ENCODE data around the gene SPOCD1.

Gene SPOCD1

GRCh38 chr1:31843506-31843905 is 27.7 kb upstream of the SPOCD1 start:
- Histone ChIP-seq H3K27me3 (ENCODE audit: control insufficient read depth, insufficient read depth, low read length) (no peaks in the 10 kb centered on the region), H3K4me3 (ENCODE audit: low read length) (no peak overlapping the region), H3K4me1 (ENCODE audit: control insufficient read depth, insufficient read depth, low read length) (peaks cover 16% of the 10 kb centered on the region), H3K9me3 (ENCODE audit: control insufficient read depth, low read length) (no peaks in the 10 kb centered on the region), H3K9ac (ENCODE audit: low read length) (no peak overlapping the region), H3K36me3 (ENCODE audit: control insufficient read depth, insufficient read depth, low read length) (no peaks in the 10 kb centered on the region)

- Histone ChIP-seq H3K27me3 (ENCODE audit: control insufficient read depth, insufficient read depth, low read length) (no peaks in the 10 kb centered on the region), H3K36me3 (ENCODE audit: control insufficient read depth, insufficient read depth, low read length) (no peaks in the 10 kb centered on the region), H3K9me3 (ENCODE audit: control insufficient read depth, low read length) (no peaks in the 10 kb centered on the region), H3K4me1 (ENCODE audit: control insufficient read depth, insufficient read depth, low read length) (peaks cover 28% of the 10 kb centered on the region), H3K9ac (ENCODE audit: low read length) (no peak overlapping the region), H3K4me3 (ENCODE audit: low read length) (no peak overlapping the region)
Measured at GRCh38 chr1:31839662-31840343, 24.0 kb upstream of the SPOCD1 start.

GRCh38 chr1:31837451-31838158 is 21.8 kb upstream of the SPOCD1 start:
- Histone ChIP-seq H3K27me3 (ENCODE audit: control insufficient read depth, insufficient read depth, low read length) (no peaks in the 10 kb centered on the region), H3K4me1 (ENCODE audit: control insufficient read depth, insufficient read depth, low read length) (peaks cover 17% of the 10 kb centered on the region), H3K9me3 (ENCODE audit: control insufficient read depth, low read length) (no peaks in the 10 kb centered on the region), H3K36me3 (ENCODE audit: control insufficient read depth, insufficient read depth, low read length) (no peaks in the 10 kb centered on the region), H3K4me3 (ENCODE audit: low read length) (no peak overlapping the region), H3K9ac (ENCODE audit: low read length) (no peak overlapping the region)

- Histone ChIP-seq H3K9me3 (ENCODE audit: control insufficient read depth, low read length) (no peaks in the 10 kb centered on the region), H3K9ac (ENCODE audit: low read length) (no peak overlapping the region), H3K36me3 (ENCODE audit: control insufficient read depth, insufficient read depth, low read length) (no peaks in the 10 kb centered on the region), H3K27me3 (ENCODE audit: control insufficient read depth, insufficient read depth, low read length) (no peaks in the 10 kb centered on the region), H3K4me1 (ENCODE audit: control insufficient read depth, insufficient read depth, low read length) (peaks cover 16% of the 10 kb centered on the region), H3K4me3 (ENCODE audit: low read length) (no peak overlapping the region)
Measured at GRCh38 chr1:31836638-31837037, 20.8 kb upstream of the SPOCD1 start.

- Histone ChIP-seq H3K4me3 (ENCODE audit: low read length) (no peak overlapping the region), H3K9ac (ENCODE audit: low read length) (no peak overlapping the region), H3K36me3 (ENCODE audit: control insufficient read depth, insufficient read depth, low read length) (no peaks in the 10 kb centered on the region), H3K9me3 (ENCODE audit: control insufficient read depth, low read length) (no peaks in the 10 kb centered on the region), H3K4me1 (ENCODE audit: control insufficient read depth, insufficient read depth, low read length) (peaks cover 16% of the 10 kb centered on the region), H3K27me3 (ENCODE audit: control insufficient read depth, insufficient read depth, low read length) (no peaks in the 10 kb centered on the region)
Measured at GRCh38 chr1:31835415-31835814, 19.6 kb upstream of the SPOCD1 start.

- no peaks in the 10 kb centered on the region for H3K36me3 ChIP-seq (ENCODE audit: control insufficient read depth, insufficient read depth, low read length)
- no peaks in the 10 kb centered on the region for H3K9me3 ChIP-seq (ENCODE audit: control insufficient read depth, low read length)
- no peak overlapping the region for H3K9ac ChIP-seq (ENCODE audit: low read length)
- no peaks in the 10 kb centered on the region for H3K27me3 ChIP-seq (ENCODE audit: control insufficient read depth, insufficient read depth, low read length)
- H3K4me3 ChIP-seq (ENCODE audit: low read length) = no peak overlapping the region
- H3K4me1 ChIP-seq (ENCODE audit: control insufficient read depth, insufficient read depth, low read length) = peaks cover 16% of the 10 kb centered on the region
Measured at GRCh38 chr1:31834501-31834900, 18.7 kb upstream of the SPOCD1 start.

GRCh38 chr1:31831397-31832378 is 15.9 kb upstream of the SPOCD1 start:
- Histone ChIP-seq H3K4me1 (ENCODE audit: control insufficient read depth, insufficient read depth, low read length) (peaks cover 4% of the 10 kb centered on the region), H3K9me3 (ENCODE audit: control insufficient read depth, low read length) (no peaks in the 10 kb centered on the region), H3K27me3 (ENCODE audit: control insufficient read depth, insufficient read depth, low read length) (no peaks in the 10 kb centered on the region)

GRCh38 chr1:31830511-31830910 is 14.7 kb upstream of the SPOCD1 start:
- Histone ChIP-seq H3K9ac (ENCODE audit: low read length) (no peak overlapping the region), H3K4me1 (ENCODE audit: control insufficient read depth, insufficient read depth, low read length) (peaks cover 4% of the 10 kb centered on the region), H3K9me3 (ENCODE audit: control insufficient read depth, low read length) (no peaks in the 10 kb centered on the region), H3K27me3 (ENCODE audit: control insufficient read depth, insufficient read depth, low read length) (no peaks in the 10 kb centered on the region), H3K4me3 (ENCODE audit: low read length) (no peak overlapping the region), H3K36me3 (ENCODE audit: control insufficient read depth, insufficient read depth, low read length) (no peaks in the 10 kb centered on the region)

More at GRCh38 chr1:31831397-31832378, 15.9 kb upstream of the SPOCD1 start:
- Histone ChIP-seq H3K36me3 (ENCODE audit: control insufficient read depth, insufficient read depth, low read length) (no peaks in the 10 kb centered on the region), H3K9ac (ENCODE audit: low read length) (no peak overlapping the region), H3K4me3 (ENCODE audit: low read length) (no peak overlapping the region)

GRCh38 chr1:31830065-31830464 is 14.2 kb upstream of the SPOCD1 start:
- no peaks in the 10 kb centered on the region for H3K27me3 ChIP-seq (ENCODE audit: control insufficient read depth, insufficient read depth, low read length)
- peaks cover 4% of the 10 kb centered on the region for H3K4me1 ChIP-seq (ENCODE audit: control insufficient read depth, insufficient read depth, low read length)
- no peak overlapping the region for H3K4me3 ChIP-seq (ENCODE audit: low read length)
- no peak overlapping the region for H3K9ac ChIP-seq (ENCODE audit: low read length)
- H3K36me3 ChIP-seq (ENCODE audit: control insufficient read depth, insufficient read depth, low read length) = no peaks in the 10 kb centered on the region
- no peaks in the 10 kb centered on the region for H3K9me3 ChIP-seq (ENCODE audit: control insufficient read depth, low read length)

GRCh38 chr1:31828926-31829690 is 13.3 kb upstream of the SPOCD1 start:
- Histone ChIP-seq H3K4me1 (ENCODE audit: control insufficient read depth, insufficient read depth, low read length) (peaks cover 4% of the 10 kb centered on the region), H3K4me3 (ENCODE audit: low read length) (no peak overlapping the region)

GRCh38 chr1:31828341-31828740 is 12.5 kb upstream of the SPOCD1 start:
- Histone ChIP-seq H3K9me3 (ENCODE audit: control insufficient read depth, low read length) (no peaks in the 10 kb centered on the region), H3K36me3 (ENCODE audit: control insufficient read depth, insufficient read depth, low read length) (no peaks in the 10 kb centered on the region), H3K4me3 (ENCODE audit: low read length) (no peak overlapping the region), H3K9ac (ENCODE audit: low read length) (no peak overlapping the region), H3K27me3 (ENCODE audit: control insufficient read depth, insufficient read depth, low read length) (no peaks in the 10 kb centered on the region), H3K4me1 (ENCODE audit: control insufficient read depth, insufficient read depth, low read length) (peaks cover 4% of the 10 kb centered on the region)

More at GRCh38 chr1:31828926-31829690, 13.3 kb upstream of the SPOCD1 start:
- H3K36me3 ChIP-seq (ENCODE audit: control insufficient read depth, insufficient read depth, low read length) = no peaks in the 10 kb centered on the region
- H3K9me3 ChIP-seq (ENCODE audit: control insufficient read depth, low read length) = no peaks in the 10 kb centered on the region
- H3K27me3 ChIP-seq (ENCODE audit: control insufficient read depth, insufficient read depth, low read length) = no peaks in the 10 kb centered on the region
- no peak overlapping the region for H3K9ac ChIP-seq (ENCODE audit: low read length)

Data from mucosa of stomach (tissue), 1 donor.